GM18517 (cell line): ENCODE measurements around the gene RILPL2.
"Not testable (repeated sequence)": the region's sequence is repeated elsewhere in the genome, so short reads cannot be mapped to it uniquely, and the experiment has no call there.

Experiments
- ATAC-seq: cut with Tn5 transposase; IDR thresholded peaks from one replicate; pipeline ENCODE4 v1.9.1; 2021; ENCODE audit warnings: mild to moderate bottlenecking, moderate library complexity; ENCODE audit not compliant: unreplicated experiment

RILPL2 gene

DNA sequence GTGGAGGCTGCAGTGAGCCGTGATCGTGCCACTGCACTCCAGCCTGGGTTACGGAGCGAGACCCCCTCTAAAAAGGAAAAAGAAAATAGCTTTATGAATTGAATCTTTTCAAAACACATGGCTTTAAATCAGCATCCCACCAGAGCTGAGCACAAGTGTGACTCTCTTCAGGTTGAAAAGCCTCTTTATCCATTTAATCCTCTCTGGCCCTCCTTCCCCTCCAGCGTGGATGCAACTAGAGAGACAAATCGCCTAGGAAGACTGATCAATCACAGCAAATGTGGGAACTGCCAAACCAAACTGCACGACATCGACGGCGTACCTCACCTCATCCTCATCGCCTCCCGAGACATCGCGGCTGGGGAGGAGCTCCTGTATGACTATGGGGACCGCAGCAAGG lies 29.2 kb downstream of the RILPL2 start:
- not testable (repeated sequence) for ATAC-seq

DNA sequence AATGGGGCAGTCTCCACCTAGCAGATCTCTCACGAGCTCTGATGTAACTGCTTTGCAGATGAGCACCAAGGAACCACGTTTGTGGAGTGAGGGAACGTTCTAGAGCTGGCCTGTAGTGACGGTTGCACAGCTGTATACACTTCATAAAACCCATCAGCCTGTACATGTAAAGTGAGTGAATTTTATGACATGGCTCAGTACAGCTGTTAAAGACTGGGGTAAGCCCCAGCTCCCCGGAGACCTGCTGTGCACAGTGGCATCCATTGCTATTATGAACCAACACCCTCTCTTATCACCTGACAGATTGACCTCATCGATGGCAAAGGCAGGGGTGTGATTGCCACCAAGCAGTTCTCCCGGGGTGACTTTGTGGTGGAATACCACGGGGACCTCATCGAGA lies 31.9 kb downstream of the RILPL2 start:
- ATAC-seq = no peak

DNA sequence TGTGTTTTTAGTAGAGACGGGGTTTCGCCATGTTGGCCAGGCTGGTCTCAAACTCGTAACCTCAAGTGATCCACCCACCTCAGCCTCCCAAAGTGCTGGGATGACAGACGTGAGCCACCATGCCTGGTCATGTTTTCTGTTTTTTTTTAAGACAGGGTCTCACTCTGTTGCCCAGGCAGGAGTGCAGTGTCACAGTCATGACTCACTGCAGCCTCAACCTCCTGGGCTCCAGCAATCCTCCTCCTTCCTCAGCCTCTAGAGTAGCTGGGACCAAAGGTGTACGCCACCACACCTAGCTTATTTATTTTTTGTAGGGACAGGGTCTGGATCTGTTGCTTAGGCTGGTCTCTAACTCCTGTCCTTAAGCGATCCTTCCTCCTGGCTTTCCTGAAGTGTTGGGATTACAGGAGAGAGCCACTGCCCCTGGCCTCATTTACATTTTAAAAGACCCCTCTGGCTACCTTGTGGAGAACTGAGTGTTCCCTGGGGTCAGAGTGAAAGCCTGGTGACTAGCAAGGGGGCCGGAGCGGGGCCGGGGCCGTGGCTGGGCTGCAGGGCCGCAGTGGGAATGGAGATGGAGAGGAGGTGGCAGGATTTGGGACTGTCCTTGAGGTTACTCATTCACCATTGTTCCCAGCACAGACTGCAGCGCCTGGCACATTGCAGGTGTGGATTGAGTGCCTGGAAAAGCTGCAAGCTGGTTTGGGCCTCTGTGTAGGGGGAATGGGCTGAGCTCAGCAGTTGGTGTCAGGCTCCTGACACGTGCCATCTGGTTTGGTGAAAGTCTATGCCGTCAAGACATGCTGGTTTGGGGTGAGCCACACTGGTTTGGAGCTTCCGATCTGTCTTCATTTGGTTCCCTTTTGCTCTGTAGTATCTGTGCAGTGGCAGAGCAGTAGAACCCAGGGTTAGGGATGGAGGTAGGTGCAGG lies 34.5 kb downstream of the RILPL2 start:
- no peak for ATAC-seq

DNA sequence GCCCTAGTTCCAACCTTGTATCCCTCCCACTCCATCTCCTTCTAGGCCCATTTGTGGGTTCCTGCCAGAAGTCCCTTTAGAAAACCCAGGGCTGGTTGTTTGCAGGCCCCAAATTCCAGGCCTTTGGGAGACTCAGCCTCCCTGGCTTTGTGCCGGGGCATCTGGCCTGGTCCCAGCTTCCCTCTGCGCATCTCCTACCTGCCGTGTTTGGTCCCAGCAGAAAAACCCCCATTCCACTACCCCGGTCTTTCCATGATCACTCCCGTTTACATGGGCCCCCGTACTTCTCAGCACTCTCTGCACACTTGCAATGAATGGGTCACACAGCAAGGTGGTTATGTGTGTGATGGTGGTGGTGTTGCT lies 37.2 kb downstream of the RILPL2 start:
- no peak for ATAC-seq

DNA sequence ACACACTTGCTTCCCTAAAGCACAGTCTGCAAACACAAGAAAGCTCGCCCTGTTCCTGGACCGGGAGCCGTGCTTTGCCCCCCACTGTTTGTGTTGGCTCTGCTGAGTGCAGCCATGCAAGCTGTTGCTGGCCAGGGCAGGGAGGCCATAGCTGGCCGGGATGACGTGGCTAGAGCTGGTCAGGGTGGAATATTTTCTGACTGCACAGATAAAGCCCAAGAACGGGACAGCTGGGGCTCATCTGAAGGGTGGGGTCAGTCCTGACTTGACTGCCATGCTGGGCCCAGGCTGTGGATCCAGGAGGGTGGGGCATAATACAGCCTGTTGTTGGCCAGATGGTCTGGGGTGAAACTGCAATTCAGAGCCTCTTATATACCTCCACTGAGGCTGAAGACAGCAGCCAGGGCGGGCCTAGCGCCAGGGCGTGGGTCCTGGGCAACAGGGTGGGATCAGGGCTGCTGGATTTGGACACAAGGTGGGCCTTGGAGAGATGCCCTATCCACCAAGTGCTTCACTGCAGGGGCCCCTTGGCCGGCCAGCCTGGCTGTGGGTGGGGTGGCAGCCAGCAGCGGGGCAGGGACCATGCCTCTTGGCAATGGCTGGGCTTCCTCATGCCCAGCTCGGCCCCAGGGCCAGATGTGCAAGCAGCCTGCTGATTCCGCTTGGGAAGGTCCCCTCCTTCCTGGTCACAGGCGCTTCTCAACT lies 37.8 kb downstream of the RILPL2 start:
- ATAC-seq = no peak

DNA sequence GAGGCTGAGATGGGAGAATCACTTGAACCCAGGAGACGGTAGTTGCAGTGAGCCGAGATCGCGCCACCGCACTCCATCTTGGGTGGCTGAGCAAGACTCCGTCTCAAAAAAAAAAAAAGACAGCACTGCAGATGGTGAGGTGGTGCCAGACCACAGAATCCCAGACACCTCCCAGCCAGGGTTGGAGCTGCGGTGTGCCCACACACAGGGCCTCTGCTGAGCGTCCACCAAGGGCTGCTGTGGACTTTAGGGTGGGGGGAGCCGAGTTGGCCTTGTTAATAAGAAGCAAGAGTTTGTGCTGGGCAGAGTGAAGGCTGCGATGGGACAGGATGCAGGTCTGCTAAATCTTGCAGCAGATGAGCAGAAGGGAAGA lies 38.3 kb downstream of the RILPL2 start:
- ATAC-seq = no peak

DNA sequence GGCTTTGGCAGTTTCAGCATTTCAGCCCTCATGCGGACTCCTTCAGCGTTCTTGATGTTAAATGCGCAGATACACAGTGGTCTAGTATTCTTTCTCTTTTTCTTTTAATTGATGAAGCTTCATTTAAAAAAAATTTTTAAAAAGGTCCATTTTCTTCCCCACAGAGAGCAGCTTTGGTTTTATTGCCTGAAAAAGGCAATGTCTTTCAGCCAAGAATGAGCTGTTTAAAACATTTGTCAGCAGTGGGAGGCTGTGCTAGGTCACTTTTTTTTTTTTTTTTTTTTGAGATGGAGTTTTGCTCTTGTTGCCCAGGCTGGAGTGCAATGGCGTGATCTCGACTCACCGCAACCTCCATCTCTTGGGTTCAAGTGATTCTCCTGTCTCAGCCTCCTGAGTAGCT lies 39.1 kb downstream of the RILPL2 start:
- ATAC-seq = no peak

DNA sequence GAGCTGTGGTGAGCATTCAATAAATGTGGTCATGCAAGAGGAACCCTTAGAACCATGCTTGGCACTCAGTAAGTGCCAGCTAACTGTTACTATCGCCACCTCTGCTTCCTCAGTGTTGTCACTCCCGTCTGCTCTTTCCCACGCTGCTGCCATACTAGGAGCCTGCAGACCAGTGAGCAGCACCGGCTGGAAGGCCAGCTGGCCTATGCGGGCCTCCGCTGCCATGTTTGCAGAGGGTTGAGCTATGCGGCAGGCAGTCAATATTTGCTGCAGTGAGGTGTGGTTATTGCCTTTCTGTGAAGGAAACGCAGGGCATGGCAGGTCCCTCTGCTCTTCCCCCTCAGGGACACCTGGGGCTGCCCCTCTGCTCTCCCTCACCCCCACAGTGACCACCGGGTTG lies 39.5 kb downstream of the RILPL2 start:
- ATAC-seq = no peak

DNA sequence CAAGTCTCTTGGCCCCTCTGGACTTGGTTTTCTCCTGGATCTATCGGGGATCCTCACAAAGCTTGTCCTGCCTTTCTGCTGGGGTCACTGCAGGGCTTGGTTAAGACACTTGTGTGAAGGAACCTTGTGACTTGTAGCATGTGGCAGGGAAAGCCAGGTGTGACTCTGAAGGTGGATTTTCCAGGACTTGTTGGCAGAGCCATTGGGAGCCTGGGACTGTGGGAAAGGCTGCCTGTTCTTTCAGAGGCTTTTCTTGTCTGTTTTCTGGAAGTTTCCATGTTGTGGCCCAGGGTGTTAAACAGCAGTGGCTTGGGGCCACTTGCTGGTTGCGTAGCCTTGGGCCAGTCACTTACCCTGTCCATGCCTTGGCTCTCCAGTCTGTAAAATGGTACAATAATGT lies 39.9 kb downstream of the RILPL2 start:
- ATAC-seq = no peak

DNA sequence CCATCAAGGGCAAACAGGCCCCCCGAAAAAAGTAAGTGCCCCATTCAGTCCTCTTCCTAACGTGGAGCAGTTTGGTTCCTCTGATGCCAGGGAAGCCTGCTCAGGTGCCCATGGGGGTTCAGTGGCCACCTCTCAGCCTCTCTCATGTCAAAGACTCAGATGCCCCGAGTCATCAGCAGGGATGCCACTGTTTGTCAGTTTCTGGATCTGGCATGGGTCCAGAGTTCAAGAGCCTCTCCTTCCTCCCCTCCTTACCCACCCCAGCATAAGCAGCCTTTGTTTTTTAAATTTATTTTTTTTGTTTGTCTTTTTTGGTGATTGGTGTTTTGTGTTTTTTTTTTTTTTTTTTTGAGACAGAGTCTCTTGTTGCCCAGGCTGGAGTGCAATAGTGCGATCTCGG lies 41.2 kb downstream of the RILPL2 start:
- ATAC-seq = no peak

DNA sequence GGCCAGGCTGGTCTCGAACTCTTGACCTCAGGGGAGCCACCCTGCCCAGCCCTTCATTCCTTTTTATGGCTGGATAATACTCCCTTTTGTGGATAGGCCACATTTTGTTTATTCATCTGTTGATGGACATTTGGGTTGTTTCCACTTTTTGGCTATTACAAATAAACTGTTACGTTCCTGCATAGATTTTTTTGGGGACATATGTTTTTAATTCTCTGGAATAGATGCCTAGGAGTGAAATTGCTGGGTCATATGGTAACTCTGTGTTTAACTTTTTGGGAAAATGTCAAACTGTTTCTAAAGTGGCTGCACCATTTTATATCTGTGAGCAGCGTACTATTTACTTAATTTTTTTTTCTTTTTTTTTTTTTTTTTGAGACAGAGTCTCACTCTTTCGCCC lies 42.7 kb downstream of the RILPL2 start:
- ATAC-seq = no peak

DNA sequence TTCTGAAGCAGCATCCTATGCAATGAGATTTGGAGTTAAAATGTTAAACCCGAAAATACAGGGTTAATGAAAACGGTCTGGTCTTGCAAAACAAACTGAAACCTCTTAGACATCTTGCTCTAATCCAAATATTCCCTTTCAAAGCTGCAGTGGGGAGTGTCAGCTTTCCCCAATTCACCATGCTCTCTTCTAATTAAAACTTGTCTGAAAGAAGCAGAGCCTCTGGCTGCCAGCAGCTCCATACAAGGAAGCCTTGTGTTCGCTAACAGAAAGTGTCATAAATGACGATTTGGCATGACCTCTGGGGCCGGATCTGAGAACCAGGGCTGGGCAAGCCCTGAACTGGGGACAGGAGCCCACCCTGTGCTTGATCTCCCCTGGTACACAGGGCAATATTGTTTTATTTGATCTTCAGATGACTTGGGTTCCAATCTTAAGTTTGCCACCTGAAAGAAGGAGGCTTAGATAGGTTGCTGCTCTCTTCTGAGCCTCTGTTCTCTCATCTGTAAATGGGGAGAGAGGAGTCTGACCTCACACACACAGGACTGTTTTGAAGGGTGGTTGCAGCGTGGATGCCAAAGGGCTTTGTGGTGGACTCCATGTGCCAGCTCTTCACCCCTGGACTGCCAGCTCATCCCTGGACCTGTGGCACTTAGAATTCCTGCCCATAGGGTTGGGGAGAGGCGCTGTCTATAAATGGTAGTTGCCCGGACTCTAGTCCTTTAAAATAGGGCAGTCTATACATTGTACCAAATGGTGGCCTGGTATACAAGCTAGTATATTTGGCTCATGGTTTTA lies 44.7 kb downstream of the RILPL2 start:
- ATAC-seq = no peak

DNA sequence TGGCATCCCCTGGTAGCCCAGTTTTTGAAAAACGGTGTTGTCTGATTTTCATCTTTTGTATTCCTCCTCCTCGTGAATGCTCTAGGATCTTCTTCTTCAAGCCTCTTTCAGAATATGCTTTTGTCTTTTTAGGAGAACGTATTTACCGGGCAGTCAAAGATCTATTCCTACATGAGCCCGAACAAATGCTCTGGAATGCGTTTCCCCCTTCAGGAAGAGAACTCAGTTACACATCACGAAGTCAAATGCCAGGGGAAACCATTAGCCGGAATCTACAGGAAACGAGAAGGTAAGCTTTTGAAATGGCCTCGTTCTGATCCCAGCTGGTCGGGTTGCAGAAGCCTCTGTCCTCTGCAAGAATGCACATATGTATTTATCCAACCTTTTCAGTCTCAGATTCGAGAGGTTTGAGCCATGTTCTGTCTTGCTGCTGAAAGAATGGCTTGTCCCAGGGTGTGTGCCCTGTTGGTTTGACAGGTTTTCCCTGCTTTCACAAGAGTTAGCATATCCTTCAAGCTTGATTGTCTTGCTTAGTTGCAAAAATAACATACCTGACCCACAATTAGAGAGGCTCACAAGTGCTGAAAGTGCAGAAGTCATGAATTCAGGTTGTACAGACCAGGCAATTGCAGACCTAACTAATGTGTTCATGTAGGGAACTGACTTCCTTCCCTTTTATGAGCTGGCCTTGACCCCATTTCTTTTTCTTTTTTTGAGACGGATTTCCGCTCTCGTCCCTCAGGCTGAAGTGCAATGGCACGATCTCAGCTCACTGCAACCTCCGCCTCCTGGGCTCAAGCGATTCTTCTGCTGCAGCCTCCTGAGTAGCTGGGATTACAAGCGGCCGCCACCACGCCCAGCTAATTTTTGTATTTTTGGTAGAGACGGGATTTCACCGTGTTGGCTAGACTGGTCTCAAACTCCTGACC lies 45.7 kb downstream of the RILPL2 start:
- ATAC-seq = no peak

DNA sequence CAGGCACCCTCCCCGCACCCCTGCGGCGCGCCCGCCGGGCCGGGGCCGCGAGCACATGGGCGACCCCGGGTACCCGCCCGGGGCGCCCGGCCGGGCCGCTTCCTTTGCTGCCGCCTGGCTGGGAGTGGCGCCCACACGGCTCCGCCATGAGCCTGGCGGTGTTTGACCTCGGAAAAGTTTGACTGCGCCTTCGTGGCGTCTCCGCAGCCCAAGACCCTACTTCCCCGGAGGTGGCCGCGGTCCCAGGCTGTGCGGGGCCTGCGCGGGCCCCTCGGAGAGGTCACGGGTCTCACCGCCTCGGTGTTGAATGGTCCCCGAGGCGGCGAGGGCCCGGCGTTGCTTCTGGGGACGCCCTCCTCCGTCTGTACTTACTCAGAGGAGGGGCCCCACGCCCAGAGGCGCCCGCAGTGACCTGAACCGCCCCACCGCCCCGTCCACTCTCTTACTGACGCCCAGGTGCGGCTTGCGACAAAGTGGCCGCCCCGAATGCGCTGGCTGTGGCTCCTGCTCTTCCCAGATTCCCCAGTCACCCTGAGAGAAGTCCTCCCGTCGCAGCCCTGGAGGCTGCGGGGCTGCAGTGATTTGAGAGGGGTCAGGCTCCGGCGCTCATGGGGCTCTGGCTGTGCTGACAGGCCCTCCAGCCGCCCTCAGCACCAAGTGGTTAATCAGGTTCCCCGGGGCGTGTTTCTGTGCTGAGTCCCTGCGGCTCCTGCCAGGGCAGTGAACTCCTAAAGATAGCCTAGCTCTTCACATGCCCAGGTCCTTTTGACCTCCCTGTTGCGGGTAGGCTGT lies 46.7 kb downstream of the RILPL2 start:
- ATAC-seq = no peak

DNA sequence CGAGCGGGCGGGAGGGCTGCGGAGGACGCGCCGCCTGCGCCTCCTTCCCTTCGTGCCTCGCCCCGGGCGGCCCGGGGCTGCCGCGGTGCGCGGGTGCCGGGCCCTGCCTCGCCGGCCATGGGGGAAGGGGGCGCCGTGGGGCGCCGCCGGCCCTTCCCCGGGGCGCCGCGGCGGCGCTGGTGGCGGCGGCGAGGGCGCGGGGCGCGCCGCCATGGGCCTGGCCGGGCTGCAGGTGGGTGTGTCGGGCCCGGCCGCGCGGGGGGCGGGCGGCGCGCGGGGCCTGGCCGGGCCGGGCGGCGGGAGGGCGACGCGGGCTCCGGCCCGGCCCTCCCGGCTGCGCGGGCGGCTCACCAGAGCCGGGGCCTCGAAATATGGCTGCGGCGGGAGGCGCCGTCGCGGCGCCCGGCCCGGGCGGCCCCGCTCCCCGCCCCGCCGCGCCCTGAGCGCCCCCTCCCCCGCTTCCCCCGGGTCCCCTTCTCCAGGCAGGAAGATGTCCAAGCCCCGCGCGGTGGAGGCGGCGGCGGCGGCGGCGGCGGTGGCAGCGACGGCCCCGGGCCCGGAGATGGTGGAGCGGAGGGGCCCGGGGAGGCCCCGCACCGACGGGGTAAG lies 47.4 kb downstream of the RILPL2 start:
- ATAC-seq = no peak

DNA sequence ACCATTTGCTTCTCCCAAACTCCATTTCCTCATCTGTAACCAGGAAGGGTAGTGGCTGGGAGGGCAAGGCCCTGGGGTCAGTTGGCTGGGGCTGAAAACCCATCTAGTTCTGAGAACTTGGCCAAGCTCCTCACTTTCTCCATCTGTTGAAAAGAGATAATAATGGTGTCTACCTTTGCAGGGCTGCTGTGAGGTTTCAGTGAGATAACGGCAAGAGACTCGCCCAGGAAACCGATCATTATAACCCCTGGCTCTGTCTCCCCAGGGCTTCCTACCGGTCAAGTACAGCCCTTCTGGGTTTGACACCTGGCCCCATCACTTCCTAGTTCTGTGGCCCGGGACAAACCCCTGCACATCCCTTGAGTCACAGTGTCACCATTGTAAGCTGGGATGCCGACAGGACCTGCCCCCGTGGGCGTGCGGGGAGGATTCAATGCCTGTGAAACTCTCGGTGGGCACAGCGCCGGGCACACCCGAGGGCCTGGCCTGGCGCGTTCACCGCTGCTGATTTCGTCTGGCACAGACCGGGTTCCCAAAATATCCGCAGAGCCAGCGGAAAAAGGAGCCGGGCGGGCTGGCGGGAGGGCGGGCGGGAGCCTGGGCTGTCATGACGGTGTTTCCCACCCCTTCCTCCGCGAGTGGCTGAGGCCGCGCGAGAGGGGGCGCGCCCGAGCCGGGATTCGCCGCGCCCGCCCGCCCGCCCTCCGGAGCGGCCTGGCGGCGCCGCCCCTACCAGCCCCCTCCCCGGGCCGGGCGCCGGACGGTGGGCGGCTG lies 48.1 kb downstream of the RILPL2 start:
- ATAC-seq = no peak

DNA sequence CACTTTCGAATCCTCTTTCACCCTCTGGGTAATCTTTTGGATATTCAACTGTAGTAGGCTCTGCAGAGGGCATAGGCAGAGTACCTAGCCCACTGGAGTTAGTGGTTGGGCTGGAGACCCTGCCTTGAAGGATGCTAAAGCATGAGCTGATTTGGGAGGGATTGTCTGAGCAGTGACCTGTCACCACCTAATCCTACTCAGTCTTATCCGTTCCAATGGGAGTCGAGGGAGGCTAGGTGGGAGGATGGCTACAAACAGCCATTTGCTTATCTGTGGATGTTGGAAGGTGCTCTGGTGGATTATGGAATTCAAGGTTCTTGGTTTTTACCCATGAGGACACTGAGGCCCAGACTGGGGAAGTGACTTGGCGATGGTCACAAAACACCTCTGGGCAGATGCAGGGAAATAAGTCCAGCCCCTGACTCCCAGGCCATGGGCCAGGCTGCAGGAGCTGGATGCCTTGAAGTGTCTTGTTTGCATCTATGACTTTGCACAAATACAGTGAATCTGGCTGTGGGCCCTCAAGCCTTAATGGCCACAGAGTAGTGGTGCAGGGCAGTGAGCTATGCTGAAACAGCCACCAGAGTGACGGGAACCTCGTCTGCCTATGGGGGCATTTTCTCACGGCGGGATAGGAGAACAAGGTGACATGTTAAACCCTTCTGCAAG lies 48.8 kb downstream of the RILPL2 start:
- ATAC-seq = no peak

DNA sequence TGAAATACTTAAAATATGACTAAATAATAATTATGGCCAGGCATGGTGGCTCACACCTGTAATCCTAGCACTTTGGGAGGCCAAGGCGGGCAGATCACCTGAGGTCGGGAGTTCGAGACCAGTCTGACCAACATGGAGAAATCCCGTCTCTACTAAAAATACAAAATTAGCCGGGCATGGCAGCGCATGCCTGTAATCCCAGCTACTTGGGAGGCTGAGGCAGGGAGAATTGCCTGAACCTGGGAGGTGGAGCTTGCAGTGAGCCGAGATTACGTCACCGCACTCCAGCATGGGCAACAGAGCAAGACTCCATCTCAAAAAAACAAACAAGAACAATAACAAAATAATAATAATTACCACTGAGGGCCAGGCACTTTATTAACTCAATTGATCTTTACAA lies 50.9 kb downstream of the RILPL2 start:
- not testable (repeated sequence) for ATAC-seq
